GM18502 (cell line): ENCODE data around the gene TRAPPC4.
"Not testable (repeated sequence)": the region's sequence is repeated elsewhere in the genome, so short reads cannot be mapped to it uniquely, and the experiment has no call there.

Experiments
- ATAC-seq: cut with Tn5 transposase; IDR thresholded peaks from one replicate; pipeline ENCODE4 v1.9.1; 2021; ENCODE audit warnings: mild to moderate bottlenecking; ENCODE audit not compliant: unreplicated experiment, poor library complexity

TRAPPC4 gene

GRCh38 chr11:119012629-119013170, 5.9 kb upstream of the TRAPPC4 start:
- ATAC-seq: no peak

- ATAC-seq: no peak
Observed at GRCh38 chr11:119014209-119014924, 4.2 kb upstream of the TRAPPC4 start.

GRCh38 chr11:119015054-119015611, 3.4 kb upstream of the TRAPPC4 start:
- no peak for ATAC-seq

- ATAC-seq: no peak
Observed at GRCh38 chr11:119016216-119017009, 2.2 kb upstream of the TRAPPC4 start.

- not testable (repeated sequence) for ATAC-seq
Observed at GRCh38 chr11:119017377-119017776, 1.2 kb upstream of the TRAPPC4 start.

- no peak for ATAC-seq
Observed at GRCh38 chr11:119019996-119020395, 1.4 kb downstream of the TRAPPC4 start.

- no peak for ATAC-seq
Observed at GRCh38 chr11:119021631-119022030, 3.1 kb downstream of the TRAPPC4 start.

GRCh38 chr11:119023741-119024140, 5.2 kb downstream of the TRAPPC4 start:
- ATAC-seq: no peak

GRCh38 chr11:119024430-119025098, 6.0 kb downstream of the TRAPPC4 start:
- no peak for ATAC-seq

- ATAC-seq: no peak
Observed at GRCh38 chr11:119025099-119025473, 6.5 kb downstream of the TRAPPC4 start.

GRCh38 chr11:119025541-119025940, 7.0 kb downstream of the TRAPPC4 start:
- no peak for ATAC-seq

- ATAC-seq: no peak
Observed at GRCh38 chr11:119025978-119026766, 7.6 kb downstream of the TRAPPC4 start.

- no peak for ATAC-seq
Observed at GRCh38 chr11:119026970-119027369, 8.4 kb downstream of the TRAPPC4 start.

GRCh38 chr11:119027561-119028345, 9.2 kb downstream of the TRAPPC4 start:
- no peak for ATAC-seq

GRCh38 chr11:119028346-119029068, 9.9 kb downstream of the TRAPPC4 start:
- ATAC-seq: no peak

GRCh38 chr11:119029069-119029339, 10.4 kb downstream of the TRAPPC4 start:
- ATAC-seq: no peak

- no peak for ATAC-seq
Observed at GRCh38 chr11:119029340-119030028, 10.9 kb downstream of the TRAPPC4 start.

- peak; percentile 5 for ATAC-seq
Observed at GRCh38 chr11:119030029-119030328, 11.4 kb downstream of the TRAPPC4 start.
